Measurements from ENCODE around the gene DDAH1. TPM values are rescaled to one million over a fixed set of nuclear protein-coding genes. Genes with fewer than 3 reads are reported as not detected.

The DDAH1 gene
- polyA plus RNA-seq, 2 of the 4 experiments (the other 2 are of a cell fraction) = 5.7 to 12.6 TPM

DNA sequence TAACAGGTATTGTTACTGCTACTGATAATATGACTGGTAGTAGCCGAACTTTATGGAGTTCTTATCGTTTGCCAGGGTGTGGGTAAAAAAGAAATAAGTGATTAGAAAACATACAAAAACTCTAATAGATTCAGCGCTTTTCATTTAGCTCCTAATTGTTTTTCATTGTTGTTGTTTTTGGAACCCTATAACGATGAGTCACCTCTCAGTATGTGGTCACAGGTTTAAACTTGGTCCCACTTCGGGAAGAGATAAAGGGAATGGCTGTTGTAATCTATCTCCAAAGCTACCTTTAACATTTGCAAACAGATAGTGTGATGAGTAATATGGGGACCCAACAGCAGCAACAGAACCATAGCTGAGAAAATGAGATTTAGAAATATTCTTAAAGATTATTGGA lies 125.9 kb downstream of the DDAH1 start:
- no peak overlapping the region; a peak in 1 of 6 replicates for H3K27ac ChIP-seq
- WGBS (ENCODE audit: missing lambda C conversion rate) = 59% methylated on average over 5 of the region's 5 CpGs
- ATAC-seq = no peak
- peak overlapping the region; percentile 47 for H3K4me2 ChIP-seq
- no peak for FAIRE-seq
- no peak overlapping the region for H3K4me3 ChIP-seq
- POLR2A ChIA-PET = no interaction called here
- TF ChIP-seq RAD21 (conservative IDR thresholded peaks at IDR 0.05 in 1 of 2, IDR thresholded peaks at IDR 0.05 in 1 of 2) (no peak), FOSL2 (IDR thresholded peaks at IDR 0.05) (no peak), FOSL2 (CRISPR knock-in tag; IDR thresholded peaks at IDR 0.05) (peak; percentile 81)
- DNase-seq (ENCODE audit: low read depth in 1 of 2, low spot score in 1 of 2) = no peak
- no peaks in the 10 kb centered on the region for H3K9me3 ChIP-seq
- peaks cover 22% of the 10 kb centered on the region for H3K4me1 ChIP-seq
- CTCF ChIA-PET = interaction anchor here (0.6 to 1.0 kb wide), 2 partner anchors 31 to 205 kb away, joined by 3 to 4 read pairs; no protein-coding TSS in a partner anchor

DNA sequence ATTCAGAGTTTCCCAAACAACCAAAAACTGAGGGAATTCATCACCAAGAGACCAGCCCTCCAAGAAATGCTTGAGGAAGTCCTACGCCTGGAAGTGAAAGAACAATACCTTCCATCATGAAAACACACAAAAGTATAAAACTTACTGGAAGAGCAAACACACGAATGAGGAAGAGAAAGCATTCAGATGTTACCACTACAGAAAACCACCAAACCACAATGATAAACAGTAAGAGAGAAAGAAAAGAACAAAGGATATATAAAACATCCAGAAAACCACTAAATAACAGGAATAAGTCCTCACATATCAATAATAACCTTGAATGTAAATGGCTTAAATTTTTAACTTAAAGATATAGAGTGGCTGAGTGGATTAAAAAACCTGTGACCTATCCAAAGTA lies 130.0 kb downstream of the DDAH1 start:
- no peak for DNase-seq (ENCODE audit: low read depth in 1 of 2, low spot score in 1 of 2)
- no peak for TF ChIP-seq ZC3H11A (IDR thresholded peaks at IDR 0.05)
- TF ChIP-seq CHD4 (IDR thresholded peaks at IDR 0.05; ENCODE audit: borderline replicate concordance) = no peak
- TF ChIP-seq CBX8 (IDR thresholded peaks at IDR 0.05) = no peak
- TF ChIP-seq GATA3 (IDR thresholded peaks at IDR 0.05; ENCODE audit: borderline replicate concordance) = no peak
- TF ChIP-seq, protein P1, sequence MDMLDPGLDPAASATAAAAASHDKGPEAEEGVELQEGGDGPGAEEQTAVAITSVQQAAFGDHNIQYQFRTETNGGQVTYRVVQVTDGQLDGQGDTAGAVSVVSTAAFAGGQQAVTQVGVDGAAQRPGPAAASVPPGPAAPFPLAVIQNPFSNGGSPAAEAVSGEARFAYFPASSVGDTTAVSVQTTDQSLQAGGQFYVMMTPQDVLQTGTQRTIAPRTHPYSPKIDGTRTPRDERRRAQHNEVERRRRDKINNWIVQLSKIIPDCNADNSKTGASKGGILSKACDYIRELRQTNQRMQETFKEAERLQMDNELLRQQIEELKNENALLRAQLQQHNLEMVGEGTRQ (IDR thresholded peaks at IDR 0.05) = no peak
- TF ChIP-seq JUN (IDR thresholded peaks at IDR 0.05) = no peak
- no peak for TF ChIP-seq FOSB (CRISPR knock-in tag; IDR thresholded peaks at IDR 0.05)
- TF ChIP-seq FOSL2 (IDR thresholded peaks at IDR 0.05) = no peak
- no peak for TF ChIP-seq FOSL2 (CRISPR knock-in tag; IDR thresholded peaks at IDR 0.05)
- no peak for TF ChIP-seq TP53 (CRISPR knock-in tag; IDR thresholded peaks at IDR 0.05)
- TF ChIP-seq, protein P2, sequence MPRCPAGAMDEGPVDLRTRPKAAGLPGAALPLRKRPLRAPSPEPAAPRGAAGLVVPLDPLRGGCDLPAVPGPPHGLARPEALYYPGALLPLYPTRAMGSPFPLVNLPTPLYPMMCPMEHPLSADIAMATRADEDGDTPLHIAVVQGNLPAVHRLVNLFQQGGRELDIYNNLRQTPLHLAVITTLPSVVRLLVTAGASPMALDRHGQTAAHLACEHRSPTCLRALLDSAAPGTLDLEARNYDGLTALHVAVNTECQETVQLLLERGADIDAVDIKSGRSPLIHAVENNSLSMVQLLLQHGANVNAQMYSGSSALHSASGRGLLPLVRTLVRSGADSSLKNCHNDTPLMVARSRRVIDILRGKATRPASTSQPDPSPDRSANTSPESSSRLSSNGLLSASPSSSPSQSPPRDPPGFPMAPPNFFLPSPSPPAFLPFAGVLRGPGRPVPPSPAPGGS (IDR thresholded peaks at IDR 0.05) = no peak
- no peak for TF ChIP-seq HOXB5 (CRISPR knock-in tag; IDR thresholded peaks at IDR 0.05)
- TF ChIP-seq EP300 (IDR thresholded peaks at IDR 0.05) = no peak
- TF ChIP-seq, protein P3, sequence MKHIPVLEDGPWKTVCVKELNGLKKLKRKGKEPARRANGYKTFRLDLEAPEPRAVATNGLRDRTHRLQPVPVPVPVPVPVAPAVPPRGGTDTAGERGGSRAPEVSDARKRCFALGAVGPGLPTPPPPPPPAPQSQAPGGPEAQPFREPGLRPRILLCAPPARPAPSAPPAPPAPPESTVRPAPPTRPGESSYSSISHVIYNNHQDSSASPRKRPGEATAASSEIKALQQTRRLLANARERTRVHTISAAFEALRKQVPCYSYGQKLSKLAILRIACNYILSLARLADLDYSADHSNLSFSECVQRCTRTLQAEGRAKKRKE (CRISPR knock-in tag; IDR thresholded peaks at IDR 0.05; ENCODE audit: low read depth) = no peak
- no peak for TF ChIP-seq MAFK (IDR thresholded peaks at IDR 0.05; ENCODE audit: partially characterized antibody)
- TF ChIP-seq FOXS1 (CRISPR knock-in tag; IDR thresholded peaks at IDR 0.05) = no peak
- TF ChIP-seq KDM5A (IDR thresholded peaks at IDR 0.05) = no peak
- no peak for TF ChIP-seq MAZ (IDR thresholded peaks at IDR 0.05; ENCODE audit: borderline replicate concordance, low read depth, low read length)
- no peak for TF ChIP-seq RCOR1 (IDR thresholded peaks at IDR 0.05; ENCODE audit: low read depth, low read length)
- CTCF ChIA-PET = no interaction called here
- Histone ChIP-seq H3K9me3 (no peaks in the 10 kb centered on the region), H3K4me2 (no peak overlapping the region), H3K27ac (no peak overlapping the region), H3K4me1 (peaks cover 25% of the 10 kb centered on the region), H3K4me3 (no peak overlapping the region)
- 92% methylated on average over 2 of the region's 2 CpGs for WGBS (ENCODE audit: missing lambda C conversion rate)
- no peak for ATAC-seq
- POLR2A ChIA-PET = no interaction called here
- no peak for FAIRE-seq

DNA sequence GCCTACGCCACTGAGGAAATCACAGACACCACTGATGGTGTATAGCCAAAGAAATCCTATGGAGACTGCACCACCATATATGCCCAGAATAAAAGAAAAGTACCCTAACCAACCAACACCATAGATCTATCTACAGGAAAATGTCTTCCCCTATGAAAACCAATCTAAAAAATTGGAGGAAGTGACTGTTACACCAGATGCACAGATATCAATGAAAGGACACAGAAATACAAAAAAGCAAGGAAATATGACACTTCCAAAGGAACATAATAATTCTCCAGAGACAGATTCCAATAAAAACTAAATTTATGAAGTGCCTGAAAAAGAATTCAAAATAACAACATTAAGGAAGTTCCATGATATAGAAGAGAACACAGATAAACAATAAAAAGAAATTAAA lies 131.8 kb downstream of the DDAH1 start:
- ChIA-PET CTCF (interaction anchor here (3.3 kb wide), 1 partner anchor 10 kb away, joined by 21 read pairs; no protein-coding TSS in a partner anchor), POLR2A (no interaction called here)
- FAIRE-seq (no peak), ATAC-seq (no peak), DNase-seq (ENCODE audit: low read depth in 1 of 2, low spot score in 1 of 2) (no peak)
- H3K27ac ChIP-seq = no peak overlapping the region
- H3K9me3 ChIP-seq = no peaks in the 10 kb centered on the region
- TF ChIP-seq KDM1A (IDR thresholded peaks at IDR 0.05; ENCODE audit: low read depth) (no peak), FOSB (CRISPR knock-in tag; IDR thresholded peaks at IDR 0.05) (no peak), RNF2 (IDR thresholded peaks at IDR 0.05; ENCODE audit: borderline replicate concordance, low read depth) (no peak), HOXA7 (CRISPR knock-in tag; IDR thresholded peaks at IDR 0.05) (no peak)
- TF ChIP-seq, protein P3 (CRISPR knock-in tag; IDR thresholded peaks at IDR 0.05; ENCODE audit: low read depth) = no peak
- H3K4me1 ChIP-seq = peaks cover 30% of the 10 kb centered on the region
- 100% methylated on average over 1 of the region's 1 CpG for WGBS (ENCODE audit: missing lambda C conversion rate)
- H3K4me3 ChIP-seq = no peak overlapping the region
- no peak overlapping the region for H3K4me2 ChIP-seq
